Hepatocyte (in vitro differentiated cells): Measurements from ENCODE around the gene ALB. TPM values are rescaled to one million over a fixed set of nuclear protein-coding genes. Genes with fewer than 3 reads are reported as not detected.

Experiments
- DNase-seq: peaks from one replicate; pipeline ENCODE4 v3.0.0-alpha.2; 2016; ENCODE audit warnings: low spot score
- H2AFZ ChIP-seq: fragments of 200-600 bp; sonication (generic); 2 replicates; pipeline ENCODE4 v1.6.0; 2016; ENCODE audit warnings: antibody characterized with exemption, mild to moderate bottlenecking
- H3K27ac ChIP-seq: fragments of 200-600 bp; sonication (generic); 2 replicates; pipeline ENCODE4 v1.5.1; 2016; ENCODE audit warnings: mild to moderate bottlenecking
- H3K27me3 ChIP-seq: fragments of 200-600 bp; sonication (generic); 2 replicates; pipeline ENCODE4 v1.6.1; 2016
- H3K36me3 ChIP-seq: fragments of 200-600 bp; sonication (generic); replicated peaks from 2 replicates; pipeline ENCODE4 v1.5.1; 2016; ENCODE audit warnings: low read depth; ENCODE audit not compliant: insufficient read depth
- H3K4me1 ChIP-seq: fragments of 200-600 bp; sonication (generic); 2 replicates; pipeline ENCODE4 v1.5.1; 2016; ENCODE audit warnings: mild to moderate bottlenecking, moderate library complexity; ENCODE audit not compliant: insufficient read depth
- H3K4me2 ChIP-seq: fragments of 200-600 bp; sonication (generic); 2 replicates; pipeline ENCODE4 v1.6.0; 2016
- H3K4me3 ChIP-seq: fragments of 200-600 bp; sonication (generic); 2 replicates; pipeline ENCODE4 v1.5.1; 2016; ENCODE audit warnings: mild to moderate bottlenecking
- H3K79me2 ChIP-seq: fragments of 200-600 bp; sonication (generic); 2 replicates; pipeline ENCODE4 v1.6.0; 2017; ENCODE audit warnings: mild to moderate bottlenecking
- H3K9me2 ChIP-seq: fragments of 200-600 bp; sonication (generic); replicated peaks from 2 replicates; pipeline ENCODE4 v1.6.0; 2017; ENCODE audit warnings: mild to moderate bottlenecking; ENCODE audit not compliant: insufficient read depth
- H3K9me3 ChIP-seq: fragments of 200-600 bp; sonication (generic); 2 replicates; pipeline ENCODE4 v1.5.1; 2016; ENCODE audit warnings: low read depth, mild to moderate bottlenecking
- H4K20me1 ChIP-seq: fragments of 200-600 bp; sonication (generic); 2 replicates; pipeline ENCODE4 v1.6.0; 2016; ENCODE audit warnings: mild to moderate bottlenecking; ENCODE audit not compliant: insufficient read depth, poor library complexity, severe bottlenecking
- CTCF ChIP-seq: fragments of 200-600 bp; sonication (generic); IDR thresholded peaks from 2 replicates; pipeline ENCODE4 v1.5.1; 2016; ENCODE audit warnings: antibody characterized with exemption, mild to moderate bottlenecking; ENCODE audit not compliant: poor library complexity
- EZH2 ChIP-seq: fragments of 200-600 bp; sonication (generic); IDR thresholded peaks from 2 replicates; pipeline ENCODE4 v1.6.1; 2016; ENCODE audit warnings: antibody characterized with exemption, mild to moderate bottlenecking, borderline replicate concordance
- EZH2phosphoT487 ChIP-seq: fragments of 200-600 bp; sonication (generic); IDR thresholded peaks from one replicate; pipeline ENCODE4 v1.6.1; 2018; ENCODE audit warnings: antibody characterized with exemption, mild to moderate bottlenecking, low read depth, moderate library complexity; ENCODE audit not compliant: unreplicated experiment, severe bottlenecking
- WGBS: methylation state at CpG from one replicate; pipeline ENCODE4 v1.1.6; 2016; ENCODE audit warnings: low lambda C conversion rate; ENCODE audit errors: missing lambda C conversion rate; 5-methylcytosine and 5-hydroxymethylcytosine counted together
- polyA plus RNA-seq: library from polyadenylated mRNA; unstranded; fragments of >200 nt; fragmentation: Nextera tagmentation; extraction: Ambion mirVana; gene quantifications from 2 replicates; pipeline ENCODE4 v1.2.1, GENCODE V29; 2016
- total RNA-seq: library from RNA; depleted of rRNA; stranded (reverse); fragments of >200 nt; gene quantifications from 2 replicates; pipeline ENCODE4 v1.2.3, GENCODE V29; 2014

Gene ALB
- total and polyA plus RNA-seq, 2 experiments from 2014 or later, result 11,384 to 26,686 TPM

- Histone ChIP-seq H3K9me3 (no peaks in the 10 kb centered on the region), H3K4me1 (no peaks in the 10 kb centered on the region), H3K36me3 (no peaks in the 10 kb centered on the region), H3K4me3 (no peak overlapping the region), H4K20me1 (no peaks in the 10 kb centered on the region), H3K27me3 (no peaks in the 10 kb centered on the region), H3K9me2 (no peaks in the 10 kb centered on the region), H3K27ac (no peak overlapping the region), H3K4me2 (no peak overlapping the region), H3K79me2 (no peaks in the 10 kb centered on the region), H2AFZ (no peak overlapping the region)
- TF ChIP-seq EZH2 (no peak), EZH2phosphoT487 (no peak), CTCF (no peak)
- WGBS, result 78% methylated on average over 3 of the region's 3 CpGs
- DNase-seq, result no peak
These were observed 54.9 kb downstream of the ALB start for GRCh38 chr4:73459048-73459421.

DNA sequence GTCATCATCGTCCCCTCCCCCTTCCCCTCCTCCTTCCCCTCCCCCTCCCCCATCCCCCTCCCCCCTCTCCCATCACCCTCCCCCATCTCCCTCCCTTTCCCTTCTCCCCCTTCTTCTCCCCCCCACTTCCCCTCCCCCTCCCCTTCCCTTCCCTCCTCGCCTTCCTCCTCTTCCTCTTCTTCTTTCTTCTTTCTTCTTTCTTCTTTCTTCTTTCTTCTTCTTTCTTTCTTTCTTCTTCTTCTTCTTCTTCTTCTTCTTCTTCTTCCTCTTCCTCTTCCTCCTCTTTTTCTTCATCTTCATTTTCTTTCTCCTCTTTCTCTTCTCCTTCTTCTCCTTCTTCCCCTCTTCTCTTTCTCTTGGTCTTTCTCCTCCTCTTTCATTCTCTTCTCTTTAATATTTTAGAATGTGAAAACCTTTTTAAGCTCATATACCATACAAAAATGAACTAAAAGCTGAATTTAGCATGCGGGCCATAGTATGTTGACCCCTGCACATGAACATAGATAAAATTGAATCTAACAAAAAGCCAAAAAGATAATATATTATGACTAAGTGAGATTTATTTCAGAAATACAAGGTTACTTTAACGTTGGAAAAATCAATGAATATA, 56.9 kb downstream of the ALB start:
- no peak overlapping the region for H2AFZ ChIP-seq
- no peak overlapping the region for H3K4me2 ChIP-seq
- H3K4me3 ChIP-seq, result no peak overlapping the region
- H3K9me2 ChIP-seq, result no peaks in the 10 kb centered on the region
- no peaks in the 10 kb centered on the region for H3K27me3 ChIP-seq
- H3K27ac ChIP-seq, result no peak overlapping the region
- no peak for TF ChIP-seq EZH2
- no peak for TF ChIP-seq CTCF
- no peak for TF ChIP-seq EZH2phosphoT487
- H3K79me2 ChIP-seq, result no peaks in the 10 kb centered on the region
- H3K4me1 ChIP-seq, result no peaks in the 10 kb centered on the region
- DNase-seq, result no peak
- H3K9me3 ChIP-seq, result no peaks in the 10 kb centered on the region
- H3K36me3 ChIP-seq, result no peaks in the 10 kb centered on the region
- WGBS, result 64% methylated on average over 3 of the region's 4 CpGs
- no peaks in the 10 kb centered on the region for H4K20me1 ChIP-seq

GRCh38 chr4:73468170-73468569, 64.1 kb downstream of the ALB start:
- Histone ChIP-seq H3K4me2 (no peak overlapping the region), H3K4me1 (no peaks in the 10 kb centered on the region), H3K36me3 (no peaks in the 10 kb centered on the region), H3K27ac (no peak overlapping the region), H3K27me3 (no peaks in the 10 kb centered on the region), H3K79me2 (no peaks in the 10 kb centered on the region), H4K20me1 (no peaks in the 10 kb centered on the region), H3K9me3 (no peaks in the 10 kb centered on the region), H3K9me2 (no peaks in the 10 kb centered on the region), H2AFZ (no peak overlapping the region), H3K4me3 (no peak overlapping the region)
- TF ChIP-seq EZH2 (no peak), EZH2phosphoT487 (no peak), CTCF (no peak)
- DNase-seq, result no peak
- WGBS, result 100% methylated on average over 3 of the region's 3 CpGs

GRCh38 chr4:73470728-73471127, 66.6 kb downstream of the ALB start:
- WGBS, result 91% methylated on average over 1 of the region's 1 CpG
- H4K20me1 ChIP-seq, result no peaks in the 10 kb centered on the region
- H3K36me3 ChIP-seq, result no peaks in the 10 kb centered on the region
- TF ChIP-seq EZH2phosphoT487, result no peak
- no peak for TF ChIP-seq EZH2
- no peak for TF ChIP-seq CTCF
- no peaks in the 10 kb centered on the region for H3K27me3 ChIP-seq
- no peak for DNase-seq
- no peaks in the 10 kb centered on the region for H3K4me1 ChIP-seq
- H2AFZ ChIP-seq, result no peak overlapping the region
- H3K4me2 ChIP-seq, result no peak overlapping the region
- no peaks in the 10 kb centered on the region for H3K79me2 ChIP-seq
- H3K4me3 ChIP-seq, result no peak overlapping the region
- H3K27ac ChIP-seq, result no peak overlapping the region
- H3K9me2 ChIP-seq, result no peaks in the 10 kb centered on the region
- no peaks in the 10 kb centered on the region for H3K9me3 ChIP-seq
